CD14-positive monocyte (primary cell): Measurements from ENCODE around the gene EVC. TPM values are rescaled to one million over a fixed set of nuclear protein-coding genes. Genes with fewer than 3 reads are reported as not detected.

ENCODE experiments used
- DNase-seq, 3 donors: peaks; one replicate each; pipeline ENCODE4 v3.0.0-alpha.2; 2011 to 2022
- H2AFZ ChIP-seq: 2 replicates; pipeline ENCODE4 v1.6.0; 2012; ENCODE audit warnings: mild to moderate bottlenecking, low read depth, low read length, inconsistent platforms; ENCODE audit not compliant: insufficient read depth, poor library complexity, severe bottlenecking
- H3K27ac ChIP-seq, 2 donors: 1 replicate in 1 of 2; 2 replicates in 1 of 2; pipeline ENCODE4 v1.5.1; 2012 to 2013; ENCODE audit warnings: low read length in 2 of 2, control low read depth in 1 of 2, inconsistent platforms in 1 of 2, low read depth in 1 of 2, mild to moderate bottlenecking in 1 of 2
- H3K27me3 ChIP-seq, 2 donors: one replicate each; pipeline versions ENCODE4 v1.6.0 to v1.6.1; 2011 to 2013; ENCODE audit warnings: low read length in 2 of 2; ENCODE audit not compliant: control insufficient read depth in 2 of 2, insufficient read depth in 2 of 2
- H3K36me3 ChIP-seq, 2 donors: replicated peaks in 1 of 2; 1 replicate in 1 of 2; 2 replicates in 1 of 2; pipeline versions ENCODE4 v1.5.1 to v1.6.1; 2012 to 2013; ENCODE audit warnings: low read length in 2 of 2, control low read depth in 1 of 2, inconsistent platforms in 1 of 2, mild to moderate bottlenecking in 1 of 2; ENCODE audit not compliant: insufficient read depth in 2 of 2, control insufficient read depth in 1 of 2
- H3K4me1 ChIP-seq, 2 donors: 1 replicate in 1 of 2; 2 replicates in 1 of 2; pipeline versions ENCODE4 v1.5.1 to v1.6.1; 2012 to 2013; ENCODE audit warnings: low read length in 2 of 2, control low read depth in 1 of 2, inconsistent platforms in 1 of 2, mild to moderate bottlenecking in 1 of 2, moderate library complexity in 1 of 2; ENCODE audit not compliant: insufficient read depth in 2 of 2, control insufficient read depth in 1 of 2
- H3K4me2 ChIP-seq: replicated peaks from 2 replicates; pipeline ENCODE3; 2012; ENCODE audit warnings: low read length, moderate library complexity, mild to moderate bottlenecking; ENCODE audit not compliant: poor library complexity, severe bottlenecking; ENCODE audit errors: extremely low read depth
- H3K4me3 ChIP-seq, 3 experiments: fragments of 200-600 bp in 1 of 3; sonication (generic) in 1 of 3; replicated peaks in 1 of 3; 1 replicate in 2 of 3; 2 replicates in 1 of 3; pipeline ENCODE4 v1.5.1; 2011 to 2013; ENCODE audit warnings: low read length in 3 of 3, mild to moderate bottlenecking in 3 of 3, control low read depth in 2 of 3, low read depth in 2 of 3, inconsistent platforms in 1 of 3, moderate library complexity in 1 of 3
- H3K79me2 ChIP-seq: 2 replicates; pipeline ENCODE4 v1.6.0; 2012; ENCODE audit warnings: mild to moderate bottlenecking, control low read depth, inconsistent platforms, low read length, moderate library complexity; ENCODE audit not compliant: insufficient read depth
- H3K9ac ChIP-seq: 2 replicates; pipeline ENCODE4 v1.6.0; 2017; ENCODE audit warnings: low read length, mild to moderate bottlenecking; ENCODE audit not compliant: insufficient read depth, poor library complexity, severe bottlenecking
- H3K9me3 ChIP-seq, 2 donors: replicated peaks in 1 of 2; 1 replicate in 1 of 2; 2 replicates in 1 of 2; pipeline versions ENCODE4 v1.5.1 to v1.6.1; 2012 to 2013; ENCODE audit warnings: low read length in 2 of 2, control low read depth in 1 of 2; ENCODE audit not compliant: control insufficient read depth in 1 of 2, insufficient read depth in 1 of 2
- H4K20me1 ChIP-seq: 2 replicates; pipeline ENCODE4 v1.6.0; 2012; ENCODE audit warnings: mild to moderate bottlenecking, low read length, control low read depth, moderate library complexity; ENCODE audit not compliant: insufficient read depth
- H3K27ac Mint-ChIP-seq, 7 donors: one replicate each; pipeline ENCODE4 v1.8.0; 2020; ENCODE audit warnings: mild to moderate bottlenecking in 7 of 7, mixed read lengths in 7 of 7, moderate library complexity in 6 of 7, inconsistent platforms in 2 of 7
- H3K27me3 Mint-ChIP-seq, 3 donors: one replicate each; pipeline ENCODE4 v1.8.0; 2021 to 2022; ENCODE audit warnings: low read depth in 3 of 3, mild to moderate bottlenecking in 3 of 3, mixed read lengths in 3 of 3, moderate library complexity in 3 of 3, inconsistent platforms in 1 of 3
- H3K36me3 Mint-ChIP-seq, 2 donors: one replicate each; pipeline ENCODE4 v1.8.0; 2020; ENCODE audit warnings: mixed read lengths in 2 of 2, inconsistent platforms in 1 of 2, mild to moderate bottlenecking in 1 of 2
- H3K4me1 Mint-ChIP-seq: one replicate; pipeline ENCODE4 v1.8.0; 2020; ENCODE audit warnings: mild to moderate bottlenecking, mixed read lengths
- H3K4me3 Mint-ChIP-seq, 2 donors: one replicate each; pipeline ENCODE4 v1.8.0; 2020; ENCODE audit warnings: mild to moderate bottlenecking in 2 of 2, mixed read lengths in 2 of 2, moderate library complexity in 1 of 2
- H3K9me3 Mint-ChIP-seq, 7 donors: one replicate each; pipeline ENCODE4 v1.8.0; 2020 to 2022; ENCODE audit warnings: mixed read lengths in 7 of 7, mild to moderate bottlenecking in 6 of 7, moderate library complexity in 6 of 7, inconsistent platforms in 2 of 7
- WGBS: methylation state at CpG from one replicate; pipeline ENCODE4 v1.1.5; 2013; ENCODE audit warnings: missing lambda C conversion rate; ENCODE audit not compliant: insufficient coverage; 5-methylcytosine and 5-hydroxymethylcytosine counted together
- intact Hi-C, 2 donors: fragments of 100-400 bp; cut with micrococcal nuclease; formaldehyde crosslinking; loops; one replicate each; pipeline versions ENCODE4 v1.15.0 to v1.15.1; 2023
- polyA plus RNA-seq, 3 donors: library from polyadenylated mRNA; depleted of rRNA in 1 of 3; unstranded in 2 of 3; stranded (reverse) in 1 of 3; fragments of 300-500 nt in 2 of 3; fragments of >200 nt in 1 of 3; fragmentation: Illumina TruSeq in 2 of 3; gene quantifications; 1 replicate in 2 of 3; 2 replicates in 1 of 3; pipeline ENCODE4 v1.2.3, GENCODE V29; 2012 to 2021
- TF ChIP-seq, protein P1 (sequence below): fragments of 200-600 bp; IDR thresholded peaks from one replicate; pipeline ENCODE4 v1.8.0; 2022; ENCODE audit warnings: antibody characterized with exemption, mild to moderate bottlenecking

Gene EVC
- polyA plus RNA-seq, 3 donors: 0.36 TPM; not detected in 2

DNA sequence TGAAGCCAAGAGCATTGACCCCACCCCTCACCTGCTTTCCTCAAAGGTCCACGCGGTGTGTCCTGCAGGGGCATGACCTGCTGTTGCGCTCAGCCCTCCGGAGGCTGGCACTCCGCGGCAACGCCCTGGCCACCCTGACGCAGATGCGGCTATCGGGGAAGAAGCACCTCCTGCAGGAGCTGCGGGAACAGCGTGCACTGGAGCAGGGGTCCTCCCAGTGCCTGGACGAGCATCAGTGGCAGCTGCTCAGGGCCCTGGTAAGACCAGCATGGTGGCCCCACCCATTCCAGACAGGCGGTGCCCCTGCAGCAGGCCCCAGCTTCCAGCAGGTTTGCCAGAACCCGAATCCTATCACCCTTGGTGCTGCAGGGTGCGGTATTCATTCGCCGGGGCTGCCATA is 86.0 kb downstream of the EVC start:
- peaks cover 0 to 1% (median 0%) of the 10 kb centered on the region in 3 donors for H3K27me3 Mint-ChIP-seq
- Histone ChIP-seq H3K9me3 (no peaks in the 10 kb centered on the region), H3K4me1 (no peaks in the 10 kb centered on the region), H3K4me2 (no peak overlapping the region), H3K79me2 (no peaks in the 10 kb centered on the region), H3K36me3 (no peaks in the 10 kb centered on the region), H2AFZ (no peak overlapping the region), H4K20me1 (no peaks in the 10 kb centered on the region), H3K9ac (no peak overlapping the region), H3K27me3 (no peaks in the 10 kb centered on the region), H3K4me3 (no peak overlapping the region), H3K27ac (no peak overlapping the region)
- intact Hi-C loops: no loop called here
- no peaks in the 10 kb centered on the region for H3K36me3 Mint-ChIP-seq
- 96% methylated on average over 18 of the region's 18 CpGs for WGBS
- no peaks in the 10 kb centered on the region for H3K4me1 Mint-ChIP-seq
- TF ChIP-seq, protein P1, sequence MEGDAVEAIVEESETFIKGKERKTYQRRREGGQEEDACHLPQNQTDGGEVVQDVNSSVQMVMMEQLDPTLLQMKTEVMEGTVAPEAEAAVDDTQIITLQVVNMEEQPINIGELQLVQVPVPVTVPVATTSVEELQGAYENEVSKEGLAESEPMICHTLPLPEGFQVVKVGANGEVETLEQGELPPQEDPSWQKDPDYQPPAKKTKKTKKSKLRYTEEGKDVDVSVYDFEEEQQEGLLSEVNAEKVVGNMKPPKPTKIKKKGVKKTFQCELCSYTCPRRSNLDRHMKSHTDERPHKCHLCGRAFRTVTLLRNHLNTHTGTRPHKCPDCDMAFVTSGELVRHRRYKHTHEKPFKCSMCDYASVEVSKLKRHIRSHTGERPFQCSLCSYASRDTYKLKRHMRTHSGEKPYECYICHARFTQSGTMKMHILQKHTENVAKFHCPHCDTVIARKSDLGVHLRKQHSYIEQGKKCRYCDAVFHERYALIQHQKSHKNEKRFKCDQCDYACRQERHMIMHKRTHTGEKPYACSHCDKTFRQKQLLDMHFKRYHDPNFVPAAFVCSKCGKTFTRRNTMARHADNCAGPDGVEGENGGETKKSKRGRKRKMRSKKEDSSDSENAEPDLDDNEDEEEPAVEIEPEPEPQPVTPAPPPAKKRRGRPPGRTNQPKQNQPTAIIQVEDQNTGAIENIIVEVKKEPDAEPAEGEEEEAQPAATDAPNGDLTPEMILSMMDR: no peak
- H3K27ac Mint-ChIP-seq: no peak overlapping the region
- H3K4me3 Mint-ChIP-seq: no peak overlapping the region
- H3K9me3 Mint-ChIP-seq: peaks cover 0 to 3% (median 0%) of the 10 kb centered on the region in 7 donors
- DNase-seq: no peak

GRCh38 chr4:5797866-5798265 is 86.9 kb downstream of the EVC start:
- no peaks in the 10 kb centered on the region for H3K4me1 Mint-ChIP-seq
- no peak overlapping the region for H3K27ac Mint-ChIP-seq
- 93% methylated on average over 3 of the region's 6 CpGs for WGBS
- Histone ChIP-seq H3K9me3 (no peaks in the 10 kb centered on the region), H3K36me3 (no peaks in the 10 kb centered on the region), H3K4me1 (no peaks in the 10 kb centered on the region), H3K4me3 (no peak overlapping the region), H3K27ac (no peak overlapping the region), H3K4me2 (no peak overlapping the region), H2AFZ (no peak overlapping the region), H3K79me2 (no peaks in the 10 kb centered on the region), H3K27me3 (no peaks in the 10 kb centered on the region), H3K9ac (no peak overlapping the region), H4K20me1 (no peaks in the 10 kb centered on the region)
- intact Hi-C loops: no loop called here
- TF ChIP-seq, protein P1: no peak
- peaks cover 0 to 3% (median 0%) of the 10 kb centered on the region in 7 donors for H3K9me3 Mint-ChIP-seq
- peaks cover 0 to 3% (median 0%) of the 10 kb centered on the region in 3 donors for H3K27me3 Mint-ChIP-seq
- no peak for DNase-seq
- no peak overlapping the region for H3K4me3 Mint-ChIP-seq
- no peaks in the 10 kb centered on the region for H3K36me3 Mint-ChIP-seq
